Endothelial cell of umbilical vein (primary cell): ENCODE measurements around the gene C1QTNF8. TPM values are rescaled to one million over a fixed set of nuclear protein-coding genes. Genes with fewer than 3 reads are reported as not detected.

Experiments
- BruUV-seq: library from RNA; stranded (reverse); fragments of 400-500 nt; replicated peaks from 2 replicates; lab custom pipeline; 2021; lab: Mats Ljungman, UMichigan
- CTCF ChIA-PET: fragments of 300-600, 350-600 bp; sonication (Branson Sonifier 250); formaldehyde crosslinking; loops from one replicate; lab custom pipeline; 2021; ENCODE audit warnings: antibody characterized with exemption, inconsistent platforms; lab: Charles Lee
- POLR2A ChIA-PET: fragments of 300-600, 350-600 bp; sonication (Branson Sonifier 250); formaldehyde crosslinking; loops from one replicate; lab custom pipeline; 2021; ENCODE audit warnings: antibody characterized with exemption, inconsistent platforms; lab: Charles Lee
- DNase-seq: peaks from one replicate; pipeline ENCODE4 v3.0.0-alpha.2; 2011; ENCODE audit warnings: low read depth, low spot score
- FAIRE-seq: peaks from 2 replicates; lab custom pipeline; 2011; peaks lifted over from hg19 to GRCh38; lab: Jason Lieb, UNC
- H2AFZ ChIP-seq: 2 replicates; pipeline ENCODE4 v1.6.0; 2012; ENCODE audit warnings: low read depth, low read length, control low read depth, inconsistent platforms
- H3K27ac ChIP-seq: 2 replicates; pipeline ENCODE4 v1.5.1; 2011; ENCODE audit warnings: low read depth, mild to moderate bottlenecking, control low read depth, low read length, moderate library complexity; ENCODE audit not compliant: insufficient read depth
- H3K27me3 ChIP-seq, 2 experiments: 2 replicates each; pipeline versions ENCODE4 v1.6.0 to v1.6.1; 2011; ENCODE audit warnings: low read length in 2 of 2, mixed read lengths in 1 of 2; ENCODE audit not compliant: control insufficient read depth in 2 of 2, insufficient read depth in 2 of 2
- H3K36me3 ChIP-seq, 2 experiments: 2 replicates in 1 of 2; 3 replicates in 1 of 2; pipeline ENCODE4 v1.5.1; 2011; ENCODE audit warnings: low read length in 2 of 2, mild to moderate bottlenecking in 1 of 2, moderate library complexity in 1 of 2; ENCODE audit not compliant: control insufficient read depth in 2 of 2, insufficient read depth in 2 of 2; ENCODE audit errors: extremely low read depth in 1 of 2
- H3K4me1 ChIP-seq: 3 replicates; pipeline ENCODE4 v1.5.1; 2011; ENCODE audit warnings: mild to moderate bottlenecking, low read length; ENCODE audit not compliant: control insufficient read depth, insufficient read depth; ENCODE audit errors: extremely low read depth
- H3K4me2 ChIP-seq: 2 replicates; pipeline ENCODE4 v1.6.1; 2011; ENCODE audit warnings: low read length, control low read depth, mixed read lengths; ENCODE audit not compliant: insufficient read depth
- H3K4me3 ChIP-seq, 3 experiments: fragments of 200-600 bp in 1 of 3; sonication (generic), shearing (Covaris generic) in 1 of 3; replicated peaks in 1 of 3; 2 replicates each; pipeline ENCODE4 v1.5.1; 2011 to 2016; ENCODE audit warnings: control low read depth in 3 of 3, low read length in 3 of 3, mild to moderate bottlenecking in 2 of 3, inconsistent platforms in 1 of 3, low read depth in 1 of 3, moderate library complexity in 1 of 3; ENCODE audit not compliant: insufficient read depth in 1 of 3
- H3K79me2 ChIP-seq: 2 replicates; pipeline ENCODE4 v1.6.0; 2012; ENCODE audit warnings: low read length, inconsistent platforms; ENCODE audit not compliant: control insufficient read depth, insufficient read depth
- H3K9ac ChIP-seq: replicated peaks from 2 replicates; pipeline ENCODE3; 2011; ENCODE audit warnings: low read length, control low read depth; ENCODE audit not compliant: insufficient read depth; ENCODE audit errors: extremely low read depth
- H3K9me1 ChIP-seq: replicated peaks from 3 replicates; pipeline ENCODE4 v1.6.0; 2011; ENCODE audit warnings: mild to moderate bottlenecking, low read length; ENCODE audit not compliant: control insufficient read depth, insufficient read depth; ENCODE audit errors: extremely low read depth
- H3K9me3 ChIP-seq: replicated peaks from 2 replicates; pipeline ENCODE4 v1.5.1; 2012; ENCODE audit warnings: low read length, inconsistent platforms; ENCODE audit not compliant: control insufficient read depth, insufficient read depth
- H4K20me1 ChIP-seq: replicated peaks from 2 replicates; pipeline ENCODE3; 2011; ENCODE audit warnings: mild to moderate bottlenecking, low read length; ENCODE audit not compliant: control insufficient read depth, insufficient read depth; ENCODE audit errors: extremely low read depth
- CTCF ChIP-seq, 2 donors: IDR thresholded peaks; 1 replicate in 1 of 2; 2 replicates in 1 of 2; pipeline ENCODE4 v1.5.1; 2011; ENCODE audit warnings: low read length in 2 of 2, mild to moderate bottlenecking in 2 of 2, moderate library complexity in 2 of 2, control low read depth in 1 of 2, inconsistent platforms in 1 of 2, low read depth in 1 of 2; ENCODE audit not compliant: insufficient read depth in 1 of 2; ENCODE audit errors: extremely low read depth in 1 of 2
- EZH2 ChIP-seq: IDR thresholded peaks from 2 replicates; pipeline ENCODE4 v1.6.1; 2012; ENCODE audit warnings: borderline replicate concordance, low read depth, mild to moderate bottlenecking, moderate library complexity, low read length, inconsistent platforms; ENCODE audit not compliant: severe bottlenecking
- FOS ChIP-seq: IDR thresholded peaks from 2 replicates; pipeline ENCODE4 v1.6.1; 2011; ENCODE audit warnings: mild to moderate bottlenecking, low read length, moderate library complexity, borderline replicate concordance; ENCODE audit not compliant: insufficient read depth
- GATA2 ChIP-seq: IDR thresholded peaks from 2 replicates; pipeline ENCODE4 v1.7.0; 2011; ENCODE audit warnings: low read depth, mild to moderate bottlenecking, moderate library complexity, mixed read lengths, low read length; ENCODE audit not compliant: insufficient read length, insufficient read depth
- JUN ChIP-seq: IDR thresholded peaks from 2 replicates; pipeline ENCODE4 v1.6.1; 2011; ENCODE audit warnings: borderline replicate concordance, low read depth; ENCODE audit not compliant: insufficient read length, insufficient read depth
- MAX ChIP-seq: IDR thresholded peaks from 2 replicates; pipeline ENCODE4 v1.6.1; 2011; ENCODE audit not compliant: insufficient read depth, insufficient read length
- MYC ChIP-seq: IDR thresholded peaks from one replicate; pipeline ENCODE4 v1.6.1; 2011; ENCODE audit warnings: mild to moderate bottlenecking, low read depth, low read length
- POLR2A ChIP-seq: IDR thresholded peaks from 2 replicates; pipeline ENCODE4 v1.6.1; 2012; ENCODE audit warnings: low read depth, mild to moderate bottlenecking, control low read depth, low read length
- POLR2AphosphoS5 ChIP-seq: IDR thresholded peaks from 2 replicates; pipeline ENCODE4 v1.6.1; 2012; ENCODE audit warnings: low read depth, mild to moderate bottlenecking, control low read depth, low read length, moderate library complexity; ENCODE audit not compliant: insufficient read depth
- dilution Hi-C: fragments of 300-500 bp; cut with MboI; formaldehyde crosslinking; loops from one replicate; pipeline ENCODE4 v1.15.0; 2019; ENCODE audit warnings: low sequenced_read_pairs; ENCODE audit not compliant: extremely low pct_ligation_motif_present
- intact Hi-C: fragments of 100-400 bp; cut with micrococcal nuclease; formaldehyde crosslinking; loops from one replicate; pipeline ENCODE4 v1.10.0; 2022
- polyA plus RNA-seq, 4 experiments: library from polyadenylated mRNA; depleted of rRNA in 3 of 4; stranded (reverse) in 3 of 4; unstranded in 1 of 4; fragments of >200 nt; gene quantifications; 2 replicates each; pipeline versions ENCODE4 v1.2.1 to v1.2.3, GENCODE V29; 2011 to 2012; ENCODE audit warnings: missing spikeins in 1 of 4
- total RNA-seq: library from RNA; stranded (reverse); gene quantifications from 2 replicates; pipeline ENCODE4 v1.2.3, GENCODE V29; 2021

C1QTNF8 gene
- total and polyA plus RNA-seq, 2 donors (not counting 3 experiments of a cell fraction or from before 2014, with no cell fraction given) = not detected

GRCh38 chr16:1080801-1081733 is 15.0 kb downstream of the C1QTNF8 start:
- Histone ChIP-seq H3K4me3 (no peak overlapping the region), H3K4me1 (peaks cover 30% of the 10 kb centered on the region), H3K36me3 (no peaks in the 10 kb centered on the region), H3K9ac (no peak overlapping the region), H3K4me2 (no peak overlapping the region), H3K9me3 (no peaks in the 10 kb centered on the region), H3K27ac (no peak overlapping the region), H4K20me1 (no peaks in the 10 kb centered on the region), H3K27me3 (no peaks in the 10 kb centered on the region), H3K9me1 (no peaks in the 10 kb centered on the region), H3K79me2 (no peaks in the 10 kb centered on the region), H2AFZ (no peak overlapping the region)
- FAIRE-seq (no peak), DNase-seq (peak; percentile 8)
- TF ChIP-seq POLR2A (no peak), EZH2 (no peak), JUN (no peak), CTCF (IDR thresholded peaks at IDR 0.05; ENCODE audit: extremely low read depth in 1 of 2, insufficient read depth in 1 of 2, low read depth in 1 of 2, low read length in 2 of 2) (no peak), FOS (no peak), GATA2 (no peak), MYC (no peak), MAX (no peak), POLR2AphosphoS5 (no peak)
- dilution Hi-C loops (no loop called here), intact Hi-C loops (no loop called here)
- BruUV-seq = no TSS peak
- POLR2A ChIA-PET = no interaction called here
- CTCF ChIA-PET = interaction anchor here (2.3 kb wide), 1 partner anchor 23 kb away, joined by 16 read pairs; no protein-coding TSS in a partner anchor
